ENCODE measurements around the gene LMBR1. TPM values are rescaled to one million over a fixed set of nuclear protein-coding genes. Genes with fewer than 3 reads are reported as not detected.

LMBR1 gene
- total and polyA plus RNA-seq, 2 donors (not counting 3 experiments of a cell fraction or from before 2014, with no cell fraction given) = 14.0 to 72.9 TPM

GRCh38 chr7:156677374-156678054, 215.5 kb downstream of the LMBR1 start:
- TF ChIP-seq MYC (IDR thresholded peaks at IDR 0.05; ENCODE audit: low read depth, low read length) (no peak), CTCF (IDR thresholded peaks at IDR 0.05; ENCODE audit: extremely low read depth in 1 of 2, insufficient read depth in 1 of 2, low read depth in 1 of 2, low read length in 2 of 2) (no peak), GATA2 (IDR thresholded peaks at IDR 0.05; ENCODE audit: insufficient read depth, insufficient read length, low read depth, low read length) (no peak), FOS (IDR thresholded peaks at IDR 0.05; ENCODE audit: borderline replicate concordance, insufficient read depth, low read length) (no peak), JUN (IDR thresholded peaks at IDR 0.05; ENCODE audit: borderline replicate concordance, insufficient read depth, insufficient read length, low read depth) (no peak), POLR2AphosphoS5 (IDR thresholded peaks at IDR 0.05; ENCODE audit: insufficient read depth, low read depth, low read length) (no peak), EZH2 (IDR thresholded peaks at IDR 0.05; ENCODE audit: borderline replicate concordance, low read depth, low read length, severe bottlenecking) (no peak), MAX (IDR thresholded peaks at IDR 0.05; ENCODE audit: insufficient read depth, insufficient read length) (no peak), POLR2A (IDR thresholded peaks at IDR 0.05; ENCODE audit: low read depth, low read length) (no peak)
- Histone ChIP-seq H3K4me3 (replicated peaks in 1 of 3; ENCODE audit: insufficient read depth in 1 of 3, low read depth in 1 of 3, low read length in 3 of 3) (no peak overlapping the region), H3K9me3 (replicated peaks; ENCODE audit: control insufficient read depth, insufficient read depth, low read length) (no peaks in the 10 kb centered on the region), H3K9me1 (replicated peaks; ENCODE audit: control insufficient read depth, extremely low read depth, insufficient read depth, low read length) (no peaks in the 10 kb centered on the region), H3K4me1 (ENCODE audit: control insufficient read depth, extremely low read depth, insufficient read depth, low read length) (no peaks in the 10 kb centered on the region), H3K9ac (replicated peaks; ENCODE audit: extremely low read depth, insufficient read depth, low read length) (no peak overlapping the region), H3K4me2 (ENCODE audit: insufficient read depth, low read length) (no peak overlapping the region), H3K27ac (ENCODE audit: insufficient read depth, low read depth, low read length) (no peak overlapping the region), H3K79me2 (ENCODE audit: control insufficient read depth, insufficient read depth, low read length) (no peaks in the 10 kb centered on the region), H4K20me1 (replicated peaks; ENCODE audit: control insufficient read depth, extremely low read depth, insufficient read depth, low read length) (no peaks in the 10 kb centered on the region), H3K36me3 (ENCODE audit: control insufficient read depth in 2 of 2, extremely low read depth in 1 of 2, insufficient read depth in 2 of 2, low read length in 2 of 2) (peaks cover 0 to 9% of the 10 kb centered on the region in 2 experiments), H2AFZ (ENCODE audit: low read depth, low read length) (no peak overlapping the region), H3K27me3 (ENCODE audit: control insufficient read depth in 2 of 2, insufficient read depth in 2 of 2, low read length in 2 of 2) (no peaks in the 10 kb centered on the region)
- no TSS peak for BruUV-seq (replicated peaks)
- ChIA-PET POLR2A (no interaction called here), CTCF (interaction anchor here (1.3 kb wide), 1 partner anchor 10 kb away, joined by 4 read pairs; no protein-coding TSS in a partner anchor)
- dilution Hi-C loops (cut with MboI; ENCODE audit: extremely low pct_ligation_motif_present, low sequenced_read_pairs) = no loop called here
- FAIRE-seq (no peak), DNase-seq (ENCODE audit: low read depth, low spot score) (no peak)
- intact Hi-C loops (cut with micrococcal nuclease) = no loop called here

All from endothelial cell of umbilical vein (primary cell).